Measurements from ENCODE around the gene CDH13. TPM values are rescaled to one million over a fixed set of nuclear protein-coding genes. Genes with fewer than 3 reads are reported as not detected.

The CDH13 gene
- total RNA-seq, 1 experiment from 2014 or later = 66.0 TPM

DNA sequence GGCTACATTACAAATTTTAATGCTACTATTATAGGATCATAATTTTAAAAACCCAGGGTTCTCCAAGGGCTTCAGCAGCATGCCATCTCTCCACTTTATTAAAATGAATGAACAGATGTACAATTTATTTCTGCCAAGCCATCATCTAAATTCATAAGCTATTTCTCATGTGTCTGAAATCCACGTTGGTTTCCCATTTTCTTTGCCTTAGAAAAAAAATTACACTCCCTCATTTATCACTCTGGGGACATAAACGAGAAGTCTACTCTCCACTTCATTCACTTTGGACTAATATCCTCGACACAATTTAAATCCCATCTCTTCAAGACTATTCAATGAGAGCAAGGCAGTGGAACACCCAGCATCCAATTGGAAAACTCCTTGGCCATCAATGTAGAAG lies 1002.7 kb downstream of the CDH13 start:
- DNase-seq (ENCODE audit: low read depth) = no peak

DNA sequence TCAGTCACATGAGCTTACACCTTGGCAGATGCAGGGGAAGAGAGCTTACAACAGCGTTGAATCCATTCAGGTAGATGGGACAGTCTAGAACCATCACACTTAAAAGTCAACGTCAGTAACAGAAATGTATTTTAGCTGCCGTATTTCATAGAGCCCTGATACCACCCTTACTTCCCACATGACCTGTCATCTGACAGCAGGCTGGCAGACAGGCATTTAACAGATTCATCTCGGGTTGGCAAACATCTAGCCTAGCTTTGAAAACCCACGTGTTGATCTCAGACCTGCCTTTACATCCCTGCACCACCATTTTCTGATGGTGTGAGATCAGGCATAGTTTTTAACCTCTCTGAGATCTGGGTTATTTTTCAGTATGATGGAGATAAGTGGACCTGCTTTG lies 1003.1 kb downstream of the CDH13 start:
- DNase-seq (ENCODE audit: low read depth) = no peak

DNA sequence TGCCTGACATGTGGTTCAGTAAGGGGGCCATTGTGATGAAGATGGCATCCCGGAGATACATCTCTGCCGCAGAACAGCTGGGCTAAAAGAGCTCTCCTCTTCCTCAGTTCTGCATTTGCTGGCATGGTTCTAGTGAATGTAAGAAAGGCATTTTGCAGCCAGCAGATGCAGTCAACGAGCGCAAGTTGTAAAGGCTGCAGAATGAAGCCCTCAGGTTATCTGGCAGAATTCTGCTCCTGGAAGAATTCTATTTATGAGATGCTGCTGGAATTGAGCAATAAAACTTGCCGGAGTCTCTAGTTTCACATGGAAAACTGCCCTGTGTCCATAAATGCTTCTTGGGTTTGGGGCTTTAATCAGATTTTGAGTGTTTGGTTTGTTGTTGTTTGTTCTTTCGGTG lies 1004.2 kb downstream of the CDH13 start:
- DNase-seq (ENCODE audit: low read depth) = no peak

DNA sequence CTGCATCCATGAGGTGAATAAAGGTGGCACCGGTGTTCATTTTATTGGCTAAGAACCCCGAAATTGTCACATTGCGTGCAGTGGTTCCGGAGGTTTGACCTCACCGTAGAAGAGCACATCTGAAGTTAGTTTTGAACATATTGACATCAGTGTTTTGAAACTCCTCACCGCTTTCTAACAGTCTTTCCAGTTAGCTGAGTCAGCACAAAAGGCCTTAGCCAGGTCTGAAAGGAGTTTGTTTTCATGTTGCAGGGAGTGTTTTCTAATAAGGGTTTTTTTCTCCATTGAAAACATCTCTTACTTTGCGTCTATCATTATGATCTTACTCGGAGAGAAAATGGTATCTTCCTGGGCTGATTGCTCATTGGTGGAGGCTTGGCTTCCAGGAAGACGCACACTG lies 1006.5 kb downstream of the CDH13 start:
- no peak for DNase-seq (ENCODE audit: low read depth)

DNA sequence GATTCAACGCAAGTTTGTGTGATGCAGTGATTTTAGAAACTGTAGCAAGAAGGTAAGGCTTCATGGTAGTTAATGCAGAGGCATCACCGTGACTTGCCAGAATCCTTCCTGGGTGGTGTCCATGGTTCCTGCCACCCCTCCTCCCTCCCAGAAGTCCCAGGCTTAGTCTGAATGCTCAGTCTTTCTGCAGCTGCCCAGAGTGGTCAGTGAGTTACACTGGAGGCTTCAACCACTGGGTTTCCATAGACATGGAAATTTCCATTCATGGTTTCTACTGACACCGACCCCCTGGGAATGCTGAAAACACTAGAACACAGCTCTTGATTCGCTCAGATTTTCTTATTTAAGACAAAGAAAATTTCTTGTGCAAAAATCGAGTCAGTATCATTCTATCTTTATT lies 1021.6 kb downstream of the CDH13 start:
- DNase-seq (ENCODE audit: low read depth) = no peak

DNA sequence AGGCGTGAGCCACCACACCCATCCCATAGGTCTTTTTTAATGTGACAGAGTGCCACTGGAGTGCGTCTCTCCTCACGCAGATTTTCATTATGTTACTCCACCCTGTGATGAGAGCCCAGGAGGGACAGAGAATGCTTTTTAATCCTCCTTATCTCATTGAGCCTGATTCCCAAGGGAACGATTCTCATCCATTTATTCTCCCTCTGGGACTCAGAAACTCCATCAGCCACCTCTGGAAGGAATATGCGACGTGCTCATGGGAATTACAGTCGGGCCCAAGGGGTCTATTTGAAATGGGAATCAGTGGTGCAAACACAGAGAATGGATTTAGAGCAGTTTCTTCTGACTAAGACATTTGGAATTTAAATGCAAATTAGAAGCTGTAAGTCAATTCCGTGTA lies 1025.1 kb downstream of the CDH13 start:
- no peak for DNase-seq (ENCODE audit: low read depth)

DNA sequence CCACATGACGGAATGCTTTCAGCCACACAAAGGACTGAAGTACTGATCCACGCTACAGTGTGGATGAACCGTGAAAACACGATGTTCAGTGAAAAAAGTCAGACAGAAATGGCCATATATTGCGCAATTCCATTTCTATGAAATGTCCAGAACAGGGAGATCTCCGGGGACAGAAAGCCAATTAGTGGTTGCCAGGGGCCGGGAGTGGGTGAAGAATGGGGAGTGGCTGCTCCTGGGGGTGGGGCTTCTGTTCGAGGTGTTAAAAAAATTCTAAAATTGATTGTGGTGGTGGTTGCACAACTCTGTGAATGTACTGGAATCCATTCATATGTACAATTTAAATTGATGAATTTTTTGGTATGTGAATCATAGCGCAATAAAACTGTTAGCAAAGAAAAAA lies 1026.2 kb downstream of the CDH13 start:
- no peak for DNase-seq (ENCODE audit: low read depth)

GRCh38 chr16:83653785-83654184 lies 1027.0 kb downstream of the CDH13 start:
- DNase-seq (ENCODE audit: low read depth) = peak; percentile 42

GRCh38 chr16:83660282-83660681 lies 1033.5 kb downstream of the CDH13 start:
- DNase-seq (ENCODE audit: low read depth) = no peak

- peak; percentile 25 for DNase-seq (ENCODE audit: low read depth)
These were observed 1034.9 kb downstream of the CDH13 start for GRCh38 chr16:83661656-83662055.

DNA sequence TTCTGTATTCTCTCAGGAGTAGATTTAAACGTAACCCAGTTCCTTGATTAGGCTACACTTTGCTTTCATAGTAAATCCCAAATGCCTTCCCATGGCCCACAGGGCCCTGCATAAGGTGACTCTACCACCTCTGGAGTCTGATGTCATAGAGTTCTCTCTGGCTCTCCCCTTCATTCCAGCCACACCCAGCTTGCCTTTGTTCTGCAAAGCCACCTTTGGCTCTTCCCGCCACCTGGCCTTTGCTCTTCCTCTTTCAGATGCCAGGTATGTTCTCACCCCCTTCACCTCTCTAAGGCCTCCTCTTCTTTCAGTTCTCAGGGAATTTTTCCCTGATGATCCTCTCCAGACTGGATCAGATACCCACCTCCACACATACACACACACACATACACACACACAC lies 1039.7 kb downstream of the CDH13 start:
- no peak for DNase-seq (ENCODE audit: low read depth)

DNA sequence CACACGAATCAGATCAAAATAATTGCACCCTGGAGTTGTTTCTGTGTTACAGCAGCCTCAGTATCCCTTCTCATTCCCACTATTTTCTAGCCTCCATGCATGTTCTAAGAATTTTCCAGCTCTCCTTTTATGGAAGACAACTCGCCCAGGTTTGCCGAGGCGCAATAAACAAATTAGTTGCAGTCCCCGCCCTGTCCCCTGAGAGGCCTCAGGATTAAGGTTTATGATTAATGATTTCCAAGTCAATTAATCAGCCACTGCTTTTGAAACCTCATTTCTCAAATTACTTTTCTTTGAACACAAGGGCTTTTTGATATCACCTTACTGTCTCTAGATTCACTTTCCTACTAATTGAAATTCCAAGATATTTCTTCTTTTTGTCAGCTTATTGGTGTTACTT lies 1042.7 kb downstream of the CDH13 start:
- no peak for DNase-seq (ENCODE audit: low read depth)

DNA sequence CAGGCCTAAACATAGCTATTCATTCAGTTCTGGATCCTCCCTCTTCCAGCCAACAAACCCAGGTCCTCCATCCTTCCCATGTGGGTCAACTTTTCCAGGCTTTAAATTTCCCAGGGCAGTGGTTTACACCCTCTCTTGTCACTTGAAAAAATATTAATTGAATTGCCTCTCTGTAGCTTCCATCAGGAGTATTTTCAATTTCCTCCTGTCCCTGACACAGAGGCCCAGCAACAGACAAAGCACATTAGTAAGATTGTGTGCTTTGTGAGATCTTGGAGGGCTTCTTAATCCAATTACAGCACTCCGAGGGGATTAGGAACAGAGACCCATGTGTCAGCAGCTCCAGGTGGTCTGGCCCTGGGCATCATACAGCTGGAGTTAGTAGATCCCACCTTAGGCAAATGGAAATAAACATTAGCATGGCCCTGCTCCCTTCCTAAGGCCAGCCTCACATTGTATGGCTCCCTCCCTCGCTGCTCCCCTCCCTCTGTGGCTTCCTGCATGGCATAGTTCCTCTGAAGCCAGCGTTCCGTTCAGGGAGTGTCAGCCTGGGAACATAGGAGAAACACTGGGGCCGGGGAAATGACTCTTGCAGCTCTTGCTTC lies 1048.3 kb downstream of the CDH13 start:
- no peak for DNase-seq (ENCODE audit: low read depth)

- no peak for DNase-seq (ENCODE audit: low read depth)
These were observed 1049.3 kb downstream of the CDH13 start for GRCh38 chr16:83676086-83676485.

DNA sequence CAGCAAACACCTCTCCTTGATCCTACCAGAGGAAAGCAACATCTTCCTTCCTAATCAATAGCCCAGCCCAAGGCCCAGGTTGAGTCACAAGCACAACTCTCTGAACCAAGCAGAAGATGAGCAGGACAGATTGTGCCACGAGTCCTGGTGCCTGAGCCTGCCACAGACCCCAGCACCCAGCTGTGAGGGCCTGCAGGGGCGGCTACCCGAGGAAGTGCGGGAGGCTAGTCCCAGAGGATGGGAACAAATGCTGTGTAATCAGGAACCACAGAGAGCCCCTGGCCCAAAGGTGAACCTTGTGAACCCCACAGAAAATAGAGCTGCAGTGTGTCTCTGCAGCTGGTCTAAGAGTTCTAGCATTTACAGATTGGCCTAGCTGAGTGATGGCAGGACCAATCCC lies 1054.2 kb downstream of the CDH13 start:
- no peak for DNase-seq (ENCODE audit: low read depth)

GRCh38 chr16:83681381-83681956 lies 1054.7 kb downstream of the CDH13 start:
- DNase-seq (ENCODE audit: low read depth) = no peak

DNA sequence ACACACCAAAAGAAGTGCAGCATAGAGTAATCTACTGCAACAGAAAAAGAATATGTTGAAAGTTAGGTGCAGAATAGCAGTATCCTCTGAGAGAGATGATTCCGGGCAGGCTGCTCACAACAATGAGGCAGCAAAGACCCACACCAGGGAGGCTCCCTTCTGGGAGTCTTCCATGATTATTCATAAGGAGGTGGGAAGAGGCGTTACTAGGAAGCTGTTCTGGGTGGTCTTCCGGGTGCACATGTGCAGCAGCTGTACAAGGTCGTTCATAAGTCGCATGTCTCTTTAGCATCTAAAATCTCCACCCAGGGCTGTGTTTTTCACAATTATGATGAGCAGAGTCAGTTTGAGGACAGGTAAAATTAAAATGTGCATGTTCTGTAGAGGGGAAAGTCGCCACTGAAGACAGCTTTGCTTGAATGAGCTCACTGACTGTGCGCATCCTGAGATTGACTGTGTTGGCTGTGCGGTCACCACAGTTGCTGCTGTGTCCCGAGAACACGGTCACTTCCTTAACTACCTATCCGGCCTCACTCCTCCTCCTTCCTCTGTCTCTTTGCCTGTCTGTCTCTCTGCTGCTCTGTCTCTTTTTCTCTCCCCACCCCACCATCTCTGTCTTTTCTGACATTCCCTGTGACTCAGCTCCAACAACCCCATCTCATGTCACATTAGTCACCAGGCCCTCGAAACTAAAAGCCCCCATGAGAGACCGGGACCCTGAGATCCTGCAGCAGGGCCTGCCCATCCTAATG lies 1055.5 kb downstream of the CDH13 start:
- no peak for DNase-seq (ENCODE audit: low read depth)

DNA sequence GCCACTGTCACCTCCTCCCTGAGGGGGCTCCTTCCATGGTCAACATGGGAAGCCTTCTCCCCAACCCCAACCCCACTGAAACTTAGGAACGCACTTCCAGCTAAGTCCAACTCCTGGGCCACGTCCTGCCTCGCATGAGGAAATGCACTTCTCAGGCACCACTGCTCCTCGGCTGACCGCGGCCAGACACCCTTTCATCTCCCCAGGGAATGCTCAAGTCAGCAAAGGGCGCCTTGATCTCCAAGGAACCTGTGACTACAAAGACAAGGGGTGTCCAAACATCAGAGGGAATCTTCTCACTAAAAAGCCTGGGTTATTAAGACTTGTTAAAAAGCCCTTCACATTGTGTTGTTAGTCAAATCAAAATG lies 1056.1 kb downstream of the CDH13 start:
- DNase-seq (ENCODE audit: low read depth) = no peak

DNA sequence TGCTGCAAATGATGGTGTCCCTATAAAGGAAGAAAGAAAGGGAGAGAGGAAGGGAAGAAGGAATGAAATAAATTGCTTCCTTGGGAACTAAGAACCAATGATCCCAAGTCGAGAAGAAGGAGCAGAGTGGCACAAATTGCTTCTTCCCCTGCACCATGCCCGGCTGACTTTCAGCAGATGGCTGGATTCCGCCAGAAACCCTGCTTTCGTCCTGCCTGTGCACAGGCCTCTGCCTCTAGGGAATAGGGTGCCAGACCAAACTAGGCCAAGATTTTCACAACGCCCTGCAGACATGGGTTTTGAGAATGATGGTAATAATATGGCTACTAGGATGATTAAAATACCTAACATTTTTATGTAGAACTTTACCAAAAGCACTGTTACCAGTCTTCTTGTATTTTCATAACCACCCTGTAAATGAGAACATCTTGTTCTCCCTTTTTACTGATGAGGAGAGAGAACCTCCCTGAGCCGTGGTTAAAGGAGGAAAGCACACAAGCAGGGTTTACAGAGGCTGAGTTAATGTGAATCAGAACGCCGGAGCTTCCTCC lies 1058.9 kb downstream of the CDH13 start:
- DNase-seq (ENCODE audit: low read depth) = no peak

DNA sequence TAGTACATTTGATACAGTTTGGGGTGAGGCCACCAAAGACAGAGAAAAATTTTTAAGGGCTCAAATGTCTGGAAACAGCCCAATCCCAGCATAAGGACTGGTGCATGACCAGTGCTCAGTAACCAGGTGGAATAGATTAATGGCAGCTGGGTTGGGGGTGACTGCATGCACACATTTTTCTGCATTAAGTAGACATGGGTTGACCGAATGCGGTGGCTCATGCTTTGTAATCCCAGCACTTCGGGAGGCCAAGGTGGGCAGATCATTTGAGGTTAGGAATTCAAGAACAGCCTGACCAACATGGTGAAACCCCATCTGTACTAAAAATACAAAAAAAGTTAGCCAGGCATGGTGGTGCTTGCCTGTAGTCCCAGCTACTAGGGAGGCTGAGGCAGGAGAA lies 1060.0 kb downstream of the CDH13 start:
- no peak for DNase-seq (ENCODE audit: low read depth)

GRCh38 chr16:83689385-83689831 lies 1062.6 kb downstream of the CDH13 start:
- DNase-seq (ENCODE audit: low read depth) = peak; percentile 84

GRCh38 chr16:83692224-83692623 lies 1065.5 kb downstream of the CDH13 start:
- no peak for DNase-seq (ENCODE audit: low read depth)

DNA sequence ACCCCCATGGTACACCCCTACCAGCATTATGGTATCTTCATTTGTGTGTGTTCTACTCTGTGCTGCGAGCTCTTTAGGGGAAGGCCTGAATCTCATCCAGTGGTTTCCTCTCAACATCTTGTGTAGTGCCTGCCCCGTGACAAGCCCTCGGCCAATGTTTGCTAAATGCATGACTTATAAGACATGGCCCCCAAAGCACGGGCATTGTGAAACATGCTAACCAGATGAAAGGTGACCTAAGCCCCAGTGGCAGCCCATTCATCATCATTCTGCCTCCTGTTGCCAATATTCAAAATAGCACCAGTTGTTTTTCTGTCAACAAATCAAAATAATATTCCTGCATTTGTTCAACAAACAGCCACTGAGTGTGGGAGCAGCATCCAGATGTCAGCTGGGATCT lies 1072.2 kb downstream of the CDH13 start:
- no peak for DNase-seq (ENCODE audit: low read depth)

All from HT1080 (cell line).